HG02973 (cell line): ENCODE data around the gene CRYGC.

ENCODE experiments used
- ATAC-seq: cut with Tn5 transposase; IDR thresholded peaks from one replicate; pipeline ENCODE4 v1.9.1; 2021; ENCODE audit warnings: moderate library complexity; ENCODE audit not compliant: unreplicated experiment

Gene CRYGC

GRCh38 chr2:208097801-208098200 is 31.8 kb downstream of the CRYGC start:
- no peak for ATAC-seq

- no peak for ATAC-seq
Observed at GRCh38 chr2:208097313-208097712, 32.3 kb downstream of the CRYGC start.

GRCh38 chr2:208096080-208096479 is 33.5 kb downstream of the CRYGC start:
- ATAC-seq, result no peak

- ATAC-seq, result no peak
Observed at GRCh38 chr2:208093128-208093527, 36.5 kb downstream of the CRYGC start.

- no peak for ATAC-seq
Observed at GRCh38 chr2:208092093-208092832, 37.4 kb downstream of the CRYGC start.

GRCh38 chr2:208090420-208090819 is 39.2 kb downstream of the CRYGC start:
- ATAC-seq, result no peak

- no peak for ATAC-seq
Observed at GRCh38 chr2:208086029-208086428, 43.6 kb downstream of the CRYGC start.

GRCh38 chr2:208083807-208084206 is 45.8 kb downstream of the CRYGC start:
- no peak for ATAC-seq
